Osteocyte (in vitro differentiated cells): ENCODE data around the gene FGF7. TPM values are rescaled to one million over a fixed set of nuclear protein-coding genes. Genes with fewer than 3 reads are reported as not detected.

ENCODE experiments used
- total RNA-seq: library from RNA; stranded (reverse); gene quantifications from 2 replicates; pipeline ENCODE4 v1.2.1, GENCODE V29; 2021

Gene FGF7
- total RNA-seq, 1 donor from 2014 or later: 0.32 TPM

Other genes with a start within 250 kb of the FGF7 start
- 3.0 and 4.0 TPM in 2 replicates for gene FAM227B, start 197.6 kb downstream of the FGF7 start, total RNA-seq
- gene DTWD1, start 197.8 kb downstream of the FGF7 start, total RNA-seq: 19.2 and 21.0 TPM in 2 replicates